NCI-H524 treated with DMSO at 0.1 percent for 48 hours (cell line): Measurements from ENCODE around the gene TARM1.
"Not testable (repeated sequence)": the region's sequence is repeated elsewhere in the genome, so short reads cannot be mapped to it uniquely, and the experiment has no call there.

ENCODE experiments used
- DNase-seq: peaks from one replicate; lab custom pipeline; 2025; lab: John Stamatoyannopoulos, UW

Gene TARM1

DNA sequence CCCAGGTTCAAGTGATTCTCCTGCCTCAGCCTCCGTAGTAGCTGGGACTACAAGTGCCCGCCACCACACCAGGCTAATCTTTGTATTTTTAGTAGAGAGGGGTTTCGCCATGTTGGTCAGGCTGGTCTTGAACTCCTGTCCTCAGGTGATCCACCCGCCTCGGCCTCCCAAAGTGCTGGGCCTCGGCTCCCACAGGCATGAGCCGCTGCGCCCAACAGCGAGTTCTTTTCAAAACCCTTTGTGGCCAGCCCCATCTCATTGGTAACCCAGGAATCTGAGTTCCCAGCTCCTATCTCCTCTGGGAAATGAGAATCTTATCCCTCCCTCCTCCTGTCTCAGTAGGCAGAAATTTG is 18.7 kb upstream of the TARM1 start:
- not testable (repeated sequence) for DNase-seq

DNA sequence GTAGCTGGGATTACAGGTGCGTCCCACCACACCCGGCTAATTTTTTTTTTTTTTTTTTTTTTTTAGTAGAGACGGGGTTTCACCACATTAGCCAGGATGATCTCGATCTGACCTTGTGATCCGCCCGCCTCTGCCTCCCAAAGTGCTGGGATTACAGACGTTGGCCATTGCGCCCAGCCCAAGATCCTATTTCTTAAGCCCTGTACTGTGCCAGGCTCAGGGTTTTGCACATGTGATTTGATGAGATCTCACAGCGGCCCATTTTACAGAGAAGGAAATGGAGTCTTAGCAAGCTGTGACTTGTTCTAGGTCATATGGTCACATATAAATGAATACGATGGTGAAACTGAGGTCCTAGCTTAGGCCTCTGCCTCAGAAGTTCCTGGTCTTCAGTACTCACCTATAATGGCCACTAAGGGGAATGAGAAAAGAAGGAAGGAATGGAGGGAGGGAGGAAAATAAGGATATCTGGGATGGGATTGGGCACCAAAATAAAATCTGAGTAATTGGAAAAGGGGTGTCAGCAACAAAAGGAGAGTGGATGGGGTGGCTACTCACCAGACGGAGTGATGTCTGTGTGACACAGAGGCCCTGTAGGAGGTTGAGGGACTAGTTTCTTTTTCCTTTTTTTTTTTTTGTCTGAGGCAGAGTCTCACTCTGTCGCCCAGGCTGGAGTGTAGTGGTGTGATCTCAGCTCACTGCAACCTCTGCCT is 18.2 kb upstream of the TARM1 start:
- DNase-seq: no peak

DNA sequence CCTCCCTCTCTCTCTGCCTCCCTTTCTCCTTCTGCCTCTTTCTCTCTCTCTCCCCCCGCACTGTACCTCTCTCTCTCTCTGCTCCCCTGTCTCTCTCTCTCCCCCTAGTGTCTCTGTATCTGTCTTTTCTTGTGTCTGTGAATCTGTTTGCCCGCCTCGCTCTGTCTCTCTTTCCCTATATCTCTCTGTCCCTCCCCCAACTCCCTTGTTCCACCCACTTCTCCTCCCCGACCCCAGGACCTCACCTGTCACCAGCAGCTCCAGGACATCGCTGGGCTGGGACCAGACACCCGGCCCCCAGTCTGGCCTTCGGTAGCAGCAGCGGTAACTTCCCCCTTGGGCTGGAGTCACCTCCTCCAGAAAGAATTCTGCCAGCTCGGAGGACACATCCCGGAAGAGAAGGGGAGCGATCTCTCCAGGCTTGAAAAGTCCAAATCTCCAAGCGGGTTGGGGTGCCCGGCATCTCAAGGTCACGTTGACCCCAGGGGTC is 15.5 kb upstream of the TARM1 start:
- no peak for DNase-seq

DNA sequence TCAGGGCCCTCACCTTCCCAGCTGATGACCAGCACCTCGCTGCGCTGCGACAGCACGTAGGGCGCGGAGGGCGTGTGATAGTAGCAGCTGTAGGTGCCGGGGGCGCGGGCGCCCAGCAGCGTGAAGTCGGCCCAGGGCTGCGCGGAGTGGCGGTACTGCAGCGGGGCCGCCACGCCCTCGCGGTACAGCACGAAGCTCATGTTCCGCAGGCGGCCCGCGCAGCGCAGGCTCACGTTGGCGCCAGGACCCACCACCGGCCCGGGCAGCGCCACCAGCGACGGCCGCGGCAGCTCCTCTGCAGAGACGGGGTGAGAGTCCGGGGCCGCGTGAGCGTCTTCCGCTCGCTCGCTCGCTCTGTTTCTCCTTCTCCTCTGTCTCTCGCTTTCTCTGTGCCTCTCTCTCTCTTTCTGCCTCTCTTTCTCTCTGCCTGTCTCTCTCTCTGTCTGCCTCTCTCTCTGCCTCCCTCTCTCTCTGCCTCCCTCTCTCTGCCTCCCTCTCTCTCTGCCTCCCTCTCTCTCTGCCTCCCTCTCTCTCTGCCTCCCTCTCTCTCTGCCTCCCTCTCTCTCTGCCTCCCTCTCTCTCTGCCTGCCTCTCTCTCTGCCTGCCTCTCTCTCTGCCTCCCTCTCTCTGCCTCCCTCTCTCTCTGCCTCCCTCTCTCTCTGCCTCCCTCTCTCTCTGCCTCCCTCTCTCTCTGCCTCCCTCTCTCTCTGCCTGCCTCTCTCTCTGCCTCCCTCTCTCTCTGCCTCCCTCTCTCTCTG is 14.9 kb upstream of the TARM1 start:
- not testable (repeated sequence) for DNase-seq

DNA sequence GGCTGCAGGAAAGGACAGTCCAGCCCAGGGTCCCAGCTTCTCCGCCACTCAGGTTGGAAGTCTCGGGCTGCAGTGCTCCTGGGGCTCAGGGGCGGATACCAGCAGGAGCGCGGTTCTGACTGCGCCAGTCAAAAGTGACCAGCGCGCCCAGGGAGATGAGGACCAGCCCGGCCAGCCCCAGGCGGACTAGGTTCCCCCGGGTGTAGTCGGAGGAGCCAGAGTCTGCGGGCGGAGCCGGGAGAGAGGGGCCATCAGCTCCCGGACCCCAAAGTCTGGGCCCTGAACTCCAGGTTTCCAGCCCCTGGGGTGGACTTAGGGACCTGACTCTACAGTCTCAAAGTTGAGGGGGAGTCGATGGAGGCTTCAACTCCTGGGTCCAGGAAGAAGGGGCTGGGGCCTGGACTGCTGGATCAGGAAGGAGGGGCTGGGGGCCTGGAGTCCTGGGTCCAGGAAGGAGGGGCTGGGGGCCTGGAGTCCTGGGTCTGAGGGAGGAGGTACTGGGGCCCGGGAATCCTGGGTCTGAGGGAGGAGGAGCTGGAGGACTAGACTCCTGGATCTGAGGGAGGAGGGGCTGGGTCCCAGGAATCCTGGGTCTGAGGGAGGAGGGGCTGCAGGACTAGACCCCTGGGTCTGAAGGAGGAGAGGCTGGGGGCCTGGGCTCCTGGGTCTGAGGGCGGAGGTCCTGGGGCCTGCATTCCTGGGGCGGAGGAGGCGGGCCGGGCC is 14.1 kb upstream of the TARM1 start:
- no peak for DNase-seq

DNA sequence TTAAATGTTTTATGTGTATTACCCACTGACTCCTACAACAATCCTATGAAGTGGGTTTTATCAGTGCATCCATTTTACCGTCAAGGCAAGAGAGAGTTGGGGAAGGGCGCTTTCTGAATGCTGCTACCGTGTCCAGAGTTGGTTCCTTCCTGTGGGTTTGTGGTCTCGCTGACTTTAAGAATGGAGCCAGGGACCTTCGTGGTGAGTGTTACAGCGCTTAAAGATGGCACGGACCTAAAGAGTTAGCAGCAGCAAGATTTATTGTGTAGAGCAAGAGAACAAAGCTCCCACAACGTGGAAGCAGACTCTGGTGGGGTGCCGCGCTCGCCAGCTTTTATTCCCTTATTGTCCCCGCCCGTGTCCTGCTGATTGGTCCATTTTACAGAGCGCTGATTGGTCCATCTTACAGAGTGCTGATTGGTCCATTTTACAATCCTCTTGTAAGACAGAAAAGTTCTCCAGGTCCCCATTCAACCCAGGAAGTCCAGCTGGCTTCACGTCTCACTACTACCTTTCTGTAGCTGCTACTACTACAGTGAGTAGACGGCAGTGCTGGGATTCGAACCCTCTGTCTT is 13.3 kb upstream of the TARM1 start:
- no peak for DNase-seq

DNA sequence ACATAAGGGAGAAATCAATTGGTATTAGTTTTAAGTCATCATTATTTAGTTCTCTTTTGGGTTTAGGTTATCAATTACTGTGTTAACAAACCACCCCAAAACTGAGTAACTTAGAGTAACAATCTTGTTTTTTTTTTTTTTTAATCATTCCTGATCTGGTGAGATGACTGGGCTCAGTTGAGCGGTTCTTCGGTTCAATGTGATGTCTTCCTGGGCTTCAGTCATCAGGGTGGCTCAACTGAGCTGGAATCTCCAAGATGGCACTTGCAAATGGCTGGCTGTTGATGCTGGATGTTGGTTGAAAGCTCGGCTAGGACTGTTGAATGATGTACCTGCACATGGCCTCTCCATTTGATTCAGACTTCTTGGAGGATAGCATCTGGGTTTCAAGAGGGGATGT is 3.2 kb upstream of the TARM1 start:
- no peak for DNase-seq

DNA sequence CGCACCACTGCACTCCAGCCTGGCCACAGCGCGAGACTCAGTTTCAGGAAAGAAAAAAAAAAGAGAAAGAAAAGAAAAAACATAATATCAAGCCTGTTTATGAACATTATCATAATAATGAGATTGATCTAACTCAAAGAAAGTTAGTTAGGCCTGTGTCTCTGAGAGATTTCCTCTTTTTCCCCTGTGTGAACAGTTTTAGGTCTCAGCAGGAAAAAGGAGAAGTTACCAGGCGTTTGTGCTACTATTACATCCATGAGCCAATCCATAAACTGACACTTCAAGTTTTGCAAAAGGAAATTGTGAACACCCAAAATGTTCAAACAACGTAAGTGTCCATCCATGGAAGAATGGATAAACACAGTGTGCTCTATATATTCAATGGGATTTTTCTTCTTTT is 3.8 kb downstream of the TARM1 start:
- DNase-seq: no peak

DNA sequence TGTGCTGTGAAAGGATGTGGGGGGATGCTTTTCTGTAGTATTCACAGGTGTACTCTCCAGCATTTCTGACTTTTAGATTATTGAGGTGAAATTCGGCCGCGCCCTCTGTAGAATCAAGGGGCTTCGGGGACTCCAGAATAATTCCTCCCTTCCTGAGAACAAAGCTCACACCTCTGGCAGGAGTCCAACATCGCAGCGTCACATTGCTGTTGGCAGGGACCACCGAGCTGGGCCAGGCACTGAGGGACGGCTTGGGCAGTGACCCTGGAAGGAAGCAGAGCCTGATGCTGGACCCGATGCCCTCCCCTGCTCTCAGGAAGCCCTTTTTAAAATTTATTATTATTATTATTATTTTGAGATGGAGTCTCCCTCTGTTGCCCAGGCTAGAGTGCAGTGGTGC is 6.3 kb downstream of the TARM1 start:
- no peak for DNase-seq

DNA sequence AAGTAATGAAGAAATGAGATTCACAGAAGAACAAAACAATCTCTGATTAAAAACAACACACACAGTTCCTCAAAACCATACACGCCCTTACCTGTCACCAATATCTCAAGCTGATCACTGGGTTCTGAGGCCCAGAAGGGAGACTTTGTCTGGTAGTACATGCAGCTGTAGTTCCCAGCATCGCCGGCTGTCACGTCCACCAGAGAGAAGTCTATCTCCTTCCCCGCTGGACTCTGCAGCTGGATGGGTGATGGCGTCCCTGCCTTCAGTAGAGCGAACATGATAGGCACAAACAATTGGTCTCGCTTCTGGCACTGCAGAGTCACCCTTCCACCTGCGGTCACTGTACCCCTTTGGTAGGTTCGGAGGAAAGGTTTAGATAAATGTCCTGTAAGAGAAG is 7.3 kb downstream of the TARM1 start:
- no peak for DNase-seq

DNA sequence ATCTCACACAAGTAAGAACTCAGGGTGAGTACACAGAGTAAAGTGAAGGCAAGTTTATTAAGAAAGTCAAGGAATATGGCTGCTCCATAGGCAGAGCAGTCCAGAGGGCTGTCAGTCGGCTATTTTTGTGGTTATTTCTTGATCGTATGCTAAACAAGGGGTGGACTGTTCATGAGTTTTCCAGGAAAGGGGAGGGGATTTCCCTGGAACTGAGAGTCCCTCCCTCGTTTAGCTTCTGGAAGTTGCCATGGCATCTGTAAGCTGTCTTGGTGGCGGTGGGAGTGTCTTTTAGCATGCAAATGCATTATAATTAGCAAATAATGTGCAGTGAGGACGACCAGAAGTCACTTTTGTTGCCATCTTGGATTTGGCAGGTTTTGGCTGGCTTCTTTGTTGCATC is 11.7 kb downstream of the TARM1 start:
- no peak for DNase-seq

DNA sequence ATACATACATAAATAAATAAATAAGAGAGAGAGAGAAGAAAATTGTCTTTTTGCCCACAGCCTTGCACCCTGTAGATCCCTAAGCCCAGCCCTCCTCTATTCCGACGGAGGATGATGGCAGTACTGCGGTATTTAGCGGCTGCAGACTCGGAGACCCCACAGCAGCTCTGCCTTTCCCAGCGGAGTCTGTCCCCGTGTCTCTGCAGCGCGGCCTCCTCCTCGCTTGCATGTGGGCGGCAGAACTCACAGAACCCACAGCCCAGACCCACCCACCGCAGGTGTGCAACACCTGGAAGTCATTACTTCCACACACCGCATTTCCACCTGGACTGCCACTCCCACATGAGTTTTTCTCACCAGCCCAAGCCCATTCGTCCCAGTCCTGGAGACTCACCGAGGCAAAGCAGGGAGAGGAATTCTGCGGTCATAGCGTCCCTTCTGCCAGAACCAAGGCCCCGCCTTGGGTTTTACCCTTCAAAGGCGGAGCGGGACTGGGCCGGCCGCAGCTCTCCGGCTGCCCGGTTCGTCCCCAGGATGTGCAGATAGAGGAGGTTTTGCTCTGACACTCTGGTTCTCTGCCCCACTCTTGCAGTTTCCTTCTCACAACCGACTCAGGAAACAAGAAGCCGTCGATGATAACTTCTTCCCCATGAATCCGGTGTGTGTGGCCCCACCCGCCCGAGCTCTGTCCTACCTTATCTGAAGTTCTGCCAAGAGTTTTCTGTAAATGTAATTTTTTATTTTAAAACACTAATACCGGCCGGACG is 17.6 kb downstream of the TARM1 start, which contains the start of gene VSTM1:
TSS of gene VSTM1 (minus strand) at position 548 of the 767 bp plus-strand sequence. CDS start at position 428, 120 bp downstream.
- DNase-seq: no peak

DNA sequence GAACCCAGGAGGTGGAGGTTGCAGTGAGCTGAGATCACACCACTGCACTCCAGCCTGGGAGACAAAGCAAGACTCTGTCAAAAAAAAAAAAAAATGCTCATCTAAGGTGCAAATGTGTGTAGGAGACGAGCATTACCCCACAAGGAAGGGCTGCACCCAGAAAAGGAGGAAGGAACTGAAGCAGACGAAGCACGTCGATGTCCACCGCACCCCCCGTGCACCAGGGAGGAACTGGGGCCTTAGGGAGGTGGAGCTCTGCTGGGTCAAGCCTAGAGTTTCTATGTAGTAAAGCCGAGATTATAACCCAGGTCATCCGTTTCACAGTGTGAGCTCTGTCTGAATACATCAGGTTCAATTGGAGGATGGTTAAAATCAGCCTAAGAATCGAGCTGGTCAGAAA is 18.5 kb downstream of the TARM1 start:
- DNase-seq: no peak

DNA sequence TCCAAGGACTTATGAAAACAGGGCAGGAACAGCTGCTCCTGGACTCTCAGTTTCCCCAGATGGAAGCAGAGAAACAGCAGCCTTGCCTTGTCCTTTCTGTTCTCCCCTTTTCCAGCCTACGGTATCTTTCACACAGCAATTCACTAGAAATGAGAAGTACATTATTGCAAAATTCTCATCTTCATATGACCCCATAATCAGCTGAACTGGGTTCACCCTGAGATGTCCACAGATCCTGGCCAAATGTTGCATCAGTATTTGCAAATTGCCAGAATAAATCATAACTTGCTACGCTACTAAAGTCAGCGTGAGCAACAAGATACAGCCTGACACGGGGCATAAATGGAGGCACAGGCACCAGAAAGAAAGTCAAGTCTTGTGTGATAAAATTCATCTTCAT is 33.5 kb downstream of the TARM1 start:
- DNase-seq: no peak

DNA sequence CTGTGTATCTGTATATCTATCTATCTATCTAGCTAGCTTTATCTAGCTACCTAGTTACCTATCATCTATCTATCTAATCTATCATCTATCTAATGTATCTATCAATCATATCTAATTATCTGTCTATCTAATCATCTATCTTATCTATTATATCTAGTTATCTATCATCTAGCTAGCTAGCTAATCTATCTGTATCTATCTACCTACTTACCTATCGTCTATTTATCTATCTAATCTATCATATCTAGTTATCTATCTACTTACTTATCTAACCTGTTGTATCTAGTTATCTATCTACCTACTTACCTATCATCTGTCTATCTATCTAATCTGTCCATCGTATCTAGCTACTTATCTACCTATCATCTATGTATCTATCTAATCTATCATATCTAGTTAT is 35.4 kb downstream of the TARM1 start:
- no peak for DNase-seq

DNA sequence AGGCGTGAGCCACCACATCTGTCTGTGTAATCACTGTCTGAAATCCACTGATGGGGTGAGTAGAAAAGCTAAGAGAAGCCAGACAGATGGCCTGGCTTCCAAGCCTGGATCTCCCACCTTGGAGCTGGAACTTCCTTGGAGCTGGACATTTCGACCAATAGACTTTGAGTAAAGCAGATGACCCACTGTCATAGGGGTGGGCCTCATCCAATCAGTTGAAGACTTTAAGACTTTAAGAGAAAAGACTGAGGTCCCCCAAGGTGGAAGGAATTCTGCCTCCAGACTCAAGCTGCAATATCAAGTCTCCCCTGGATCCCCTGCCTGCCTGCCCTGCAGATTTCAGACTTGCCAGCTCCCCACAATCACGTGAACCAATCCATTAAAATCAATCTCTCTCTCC is 38.2 kb downstream of the TARM1 start:
- no peak for DNase-seq

DNA sequence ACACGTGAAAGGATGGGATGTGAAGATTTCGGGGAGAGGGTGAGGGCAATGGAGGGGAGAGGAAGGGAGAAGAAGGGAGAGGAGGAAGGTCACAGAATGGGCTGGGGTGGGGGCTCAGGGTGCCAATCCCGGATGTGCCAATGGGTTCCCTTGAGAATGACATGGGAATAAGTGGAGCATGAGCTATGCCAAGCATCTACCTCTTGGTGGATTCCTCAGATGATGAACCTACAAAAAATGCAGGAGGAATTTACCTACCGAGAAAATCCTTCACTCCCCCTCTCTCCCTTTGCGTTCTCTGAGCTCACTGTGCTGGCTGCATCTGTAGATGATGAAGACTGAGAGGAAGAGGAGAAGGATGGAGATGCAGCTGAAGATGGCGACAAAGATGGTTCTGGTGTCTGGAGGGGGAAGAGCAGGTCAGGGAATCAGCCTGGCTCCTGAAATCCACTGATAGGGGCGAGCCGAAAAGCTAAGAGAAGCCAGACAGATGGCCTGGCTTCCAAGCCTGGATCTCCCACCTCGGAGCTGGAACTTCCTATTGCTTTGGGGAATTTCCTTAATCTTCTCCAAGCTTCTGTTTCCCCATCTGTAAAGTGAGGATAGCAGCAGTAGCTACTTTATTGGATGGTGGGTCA is 39.1 kb downstream of the TARM1 start:
- DNase-seq: no peak

DNA sequence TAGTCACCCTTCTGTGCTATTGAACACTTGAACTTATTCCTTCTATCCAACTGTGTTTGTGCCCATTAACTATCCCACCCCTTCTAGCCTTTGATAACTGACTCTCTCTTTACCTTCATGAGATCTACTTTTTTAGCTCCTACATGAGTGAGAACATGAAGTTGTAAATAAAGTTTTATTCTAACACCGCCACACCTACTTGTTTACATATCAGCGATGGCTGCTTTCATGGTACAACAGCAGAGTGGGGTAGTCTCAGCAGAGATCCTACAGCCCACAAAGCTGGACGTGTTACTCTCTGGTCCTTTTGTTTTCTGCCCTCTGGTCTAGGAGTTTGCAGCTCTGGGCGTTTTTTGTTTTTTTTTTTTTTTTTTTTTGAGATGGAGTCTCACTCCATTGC is 41.2 kb downstream of the TARM1 start:
- DNase-seq: no peak

DNA sequence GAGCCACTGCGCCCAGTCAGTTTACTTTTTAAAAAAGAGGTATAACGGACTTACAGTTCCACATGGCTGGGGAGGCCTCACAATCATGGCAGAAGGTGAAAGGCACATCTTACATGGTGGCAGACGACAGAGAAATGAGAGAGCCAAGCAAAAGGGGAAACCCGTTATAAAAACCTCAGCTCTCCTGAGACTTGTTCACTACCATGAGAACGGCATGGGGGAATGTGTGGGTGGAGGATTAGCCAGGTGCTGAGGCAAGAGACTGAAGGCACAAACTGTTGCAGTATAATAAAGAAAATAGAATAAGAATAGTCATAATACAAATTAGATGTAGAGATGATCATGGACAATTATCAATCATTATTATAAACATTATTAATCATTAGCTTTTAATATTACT is 44.6 kb downstream of the TARM1 start:
- not testable (repeated sequence) for DNase-seq

DNA sequence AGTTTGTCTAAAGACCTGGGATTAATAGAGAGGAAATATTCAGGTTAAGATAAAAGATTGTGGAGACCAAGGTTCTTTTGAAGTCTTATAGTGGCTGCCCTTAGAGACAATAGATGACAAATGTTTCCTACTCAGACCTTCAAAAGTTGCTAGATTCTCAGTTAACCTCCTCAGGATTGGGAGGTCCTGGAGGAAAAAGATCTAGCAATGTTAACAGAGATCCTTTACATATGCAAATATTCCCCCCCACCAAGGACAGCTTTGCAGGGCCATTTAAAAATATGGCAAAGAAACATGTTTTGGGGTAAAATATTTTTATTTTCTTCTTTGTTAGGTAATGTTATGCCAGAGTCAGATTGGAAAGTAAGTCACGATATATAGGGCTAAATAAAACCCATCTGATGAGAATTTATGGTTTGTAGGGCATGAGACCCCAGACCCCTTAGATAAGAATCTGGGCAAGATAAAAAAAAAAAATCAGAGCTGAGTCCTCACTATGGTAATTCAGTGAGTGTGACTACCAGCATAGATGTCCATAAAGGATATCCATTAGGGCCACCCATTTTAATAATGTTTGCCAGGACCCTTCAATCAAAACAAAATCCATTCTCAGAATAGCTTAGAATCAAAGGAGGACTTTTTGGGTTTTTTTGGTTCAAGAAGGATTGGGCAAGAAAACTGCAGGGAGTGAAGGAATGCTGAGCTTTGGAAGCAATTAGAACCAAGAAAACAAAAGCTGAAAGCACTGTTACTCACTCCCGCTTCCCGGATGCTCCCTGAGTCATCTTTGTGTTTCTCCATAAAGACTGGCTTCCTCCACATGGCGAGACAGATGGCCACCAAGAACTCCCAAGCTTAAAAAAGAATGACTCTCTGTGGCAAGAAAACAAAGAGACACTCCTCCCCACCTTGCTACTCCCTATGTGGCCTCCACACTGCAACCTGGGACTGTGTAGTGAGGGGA is 45.7 kb downstream of the TARM1 start:
- no peak for DNase-seq
